Measurements from ENCODE around the gene DMRT2. TPM values are rescaled to one million over a fixed set of nuclear protein-coding genes. Genes with fewer than 3 reads are reported as not detected.

DMRT2 gene
- total and polyA plus RNA-seq, 4 donors = 0.03 TPM; not detected in 3

DNA sequence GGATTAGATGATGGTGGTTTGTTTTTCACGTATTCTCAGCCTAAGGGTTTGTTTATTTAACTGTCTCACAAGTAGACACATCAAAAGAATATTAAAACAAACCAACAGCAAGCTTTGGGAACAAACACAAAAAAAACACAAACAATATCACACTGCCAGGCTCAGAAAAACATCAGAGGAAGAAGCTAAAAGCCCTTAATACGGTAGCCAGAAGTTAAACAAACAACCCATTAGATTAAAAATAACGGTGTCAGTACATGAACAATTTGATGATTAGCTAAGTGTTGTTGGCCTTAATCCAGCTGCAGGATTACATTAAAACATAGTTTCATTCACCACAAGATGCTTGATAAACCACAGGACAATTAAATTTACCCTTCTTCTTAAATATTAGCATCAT lies 15.9 kb upstream of the DMRT2 start (continued):
- TF ChIP-seq, protein P1, sequence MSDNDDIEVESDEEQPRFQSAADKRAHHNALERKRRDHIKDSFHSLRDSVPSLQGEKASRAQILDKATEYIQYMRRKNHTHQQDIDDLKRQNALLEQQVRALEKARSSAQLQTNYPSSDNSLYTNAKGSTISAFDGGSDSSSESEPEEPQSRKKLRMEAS (IDR thresholded peaks at IDR 0.05) = no peak
- TF ChIP-seq, protein P2, sequence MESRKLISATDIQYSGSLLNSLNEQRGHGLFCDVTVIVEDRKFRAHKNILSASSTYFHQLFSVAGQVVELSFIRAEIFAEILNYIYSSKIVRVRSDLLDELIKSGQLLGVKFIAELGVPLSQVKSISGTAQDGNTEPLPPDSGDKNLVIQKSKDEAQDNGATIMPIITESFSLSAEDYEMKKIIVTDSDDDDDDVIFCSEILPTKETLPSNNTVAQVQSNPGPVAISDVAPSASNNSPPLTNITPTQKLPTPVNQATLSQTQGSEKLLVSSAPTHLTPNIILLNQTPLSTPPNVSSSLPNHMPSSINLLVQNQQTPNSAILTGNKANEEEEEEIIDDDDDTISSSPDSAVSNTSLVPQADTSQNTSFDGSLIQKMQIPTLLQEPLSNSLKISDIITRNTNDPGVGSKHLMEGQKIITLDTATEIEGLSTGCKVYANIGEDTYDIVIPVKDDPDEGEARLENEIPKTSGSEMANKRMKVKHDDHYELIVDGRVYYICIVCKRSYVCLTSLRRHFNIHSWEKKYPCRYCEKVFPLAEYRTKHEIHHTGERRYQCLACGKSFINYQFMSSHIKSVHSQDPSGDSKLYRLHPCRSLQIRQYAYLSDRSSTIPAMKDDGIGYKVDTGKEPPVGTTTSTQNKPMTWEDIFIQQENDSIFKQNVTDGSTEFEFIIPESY (IDR thresholded peaks at IDR 0.05) = no peak
- TF ChIP-seq NR2F2 (IDR thresholded peaks at IDR 0.05) = no peak
- no peak for TF ChIP-seq SP1 (IDR thresholded peaks at IDR 0.05)
- TF ChIP-seq HNF4A (conservative IDR thresholded peaks at IDR 0.05) = no peak
- TF ChIP-seq FOXA1 (IDR thresholded peaks at IDR 0.05) = no peak
- no peak for TF ChIP-seq GABPA (IDR thresholded peaks at IDR 0.05 in 1 of 2, conservative IDR thresholded peaks at IDR 0.05 in 1 of 2)
- TF ChIP-seq TAF1 (conservative IDR thresholded peaks at IDR 0.05) = no peak
- no peak for TF ChIP-seq FOXA2 (IDR thresholded peaks at IDR 0.05)
- TF ChIP-seq HNF4G (IDR thresholded peaks at IDR 0.05) = no peak
- TF ChIP-seq RAD21 (IDR thresholded peaks at IDR 0.05) = no peak

DNA sequence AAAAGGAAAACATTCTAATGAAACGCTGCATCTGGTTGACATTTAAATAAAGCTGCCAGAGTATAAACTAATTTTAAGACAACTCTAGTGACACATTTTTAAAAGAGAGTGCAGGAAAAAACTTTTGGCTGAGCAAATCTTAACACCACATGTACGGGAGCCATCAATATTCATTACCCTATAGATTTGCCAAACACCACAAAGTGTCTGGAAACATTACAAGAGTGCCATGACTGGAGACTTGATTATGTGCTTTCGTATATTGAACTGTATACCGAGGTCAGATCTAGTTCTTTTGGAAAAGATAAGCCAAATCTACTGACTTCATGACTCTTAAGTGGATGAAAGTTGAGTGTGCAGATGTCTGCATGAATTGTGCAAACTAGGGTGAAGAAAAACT lies 10.6 kb upstream of the DMRT2 start:
- H3K4me1 ChIP-seq (ENCODE audit: control insufficient read depth in 4 of 4, insufficient read depth in 4 of 4, low read length in 3 of 4) = peaks cover 0 to 5% (median 0%) of the 10 kb centered on the region in 4 donors
- 57% methylated on average over 4 of the region's 4 CpGs for WGBS
- peaks cover 2 to 18% (median 15%) of the 10 kb centered on the region in 4 donors for H3K27me3 ChIP-seq (ENCODE audit: control insufficient read depth in 4 of 4, insufficient read depth in 4 of 4, low read length in 3 of 4)
- no peak overlapping the region for H3K27ac ChIP-seq (ENCODE audit: low read depth in 1 of 2, low read length in 2 of 2)
- no peak overlapping the region for H3K4me3 ChIP-seq (ENCODE audit: low read depth in 1 of 3, low read length in 3 of 3)
- H3K36me3 ChIP-seq (ENCODE audit: control insufficient read depth in 4 of 4, insufficient read depth in 3 of 4, low read depth in 1 of 4, low read length in 3 of 4) = no peaks in the 10 kb centered on the region
- DNase-seq (ENCODE audit: low spot score) = no peak
- TF ChIP-seq, protein P1 (IDR thresholded peaks at IDR 0.05) = no peak
- TF ChIP-seq ATF3 (IDR thresholded peaks at IDR 0.05) (no peak), FOXA2 (IDR thresholded peaks at IDR 0.05) (no peak), HNF4G (IDR thresholded peaks at IDR 0.05) (no peak), FOXA1 (IDR thresholded peaks at IDR 0.05) (no peak), REST (IDR thresholded peaks at IDR 0.05) (no peak), JUND (IDR thresholded peaks at IDR 0.05) (no peak), CTCF (IDR thresholded peaks at IDR 0.05; ENCODE audit: low read depth, low read length, missing input control) (no peak), YY1 (IDR thresholded peaks at IDR 0.05) (no peak), SP1 (IDR thresholded peaks at IDR 0.05) (no peak), GABPA (IDR thresholded peaks at IDR 0.05 in 1 of 2, conservative IDR thresholded peaks at IDR 0.05 in 1 of 2) (no peak), HNF4A (conservative IDR thresholded peaks at IDR 0.05) (no peak), TAF1 (conservative IDR thresholded peaks at IDR 0.05) (no peak), RAD21 (IDR thresholded peaks at IDR 0.05) (no peak)
- H3K9me3 ChIP-seq (ENCODE audit: control insufficient read depth in 4 of 4, low read length in 3 of 4) = no peaks in the 10 kb centered on the region
- H3K9ac ChIP-seq (ENCODE audit: low read depth in 1 of 2, low read length in 2 of 2) = no peak overlapping the region
